GM19043 (cell line): ENCODE measurements around the gene FOXE3.

Experiments used
- ATAC-seq: cut with Tn5 transposase; IDR thresholded peaks from one replicate; pipeline ENCODE4 v1.9.1; 2021; ENCODE audit warnings: low read depth; ENCODE audit not compliant: unreplicated experiment

The FOXE3 gene

GRCh38 chr1:47403321-47403910 lies 12.7 kb upstream of the FOXE3 start:
- ATAC-seq, result no peak

- ATAC-seq, result no peak
Measured at GRCh38 chr1:47405697-47406096, 10.4 kb upstream of the FOXE3 start.

- no peak for ATAC-seq
Measured at GRCh38 chr1:47406966-47407365, 9.1 kb upstream of the FOXE3 start.

GRCh38 chr1:47407481-47407880 lies 8.6 kb upstream of the FOXE3 start:
- ATAC-seq, result no peak

GRCh38 chr1:47409311-47410067 lies 6.6 kb upstream of the FOXE3 start:
- no peak for ATAC-seq

- ATAC-seq, result no peak
Measured at GRCh38 chr1:47410068-47410455, 6.0 kb upstream of the FOXE3 start.

- no peak for ATAC-seq
Measured at GRCh38 chr1:47411436-47411835, 4.6 kb upstream of the FOXE3 start.

GRCh38 chr1:47412437-47412836 lies 3.6 kb upstream of the FOXE3 start:
- ATAC-seq, result no peak

GRCh38 chr1:47416319-47417169 lies 459 bp downstream of the FOXE3 start:
- no peak for ATAC-seq

- no peak for ATAC-seq
Measured at GRCh38 chr1:47417170-47418044, 1.3 kb downstream of the FOXE3 start.

GRCh38 chr1:47418122-47418521 lies 2.0 kb downstream of the FOXE3 start:
- ATAC-seq, result no peak

GRCh38 chr1:47418681-47419325 lies 2.7 kb downstream of the FOXE3 start:
- no peak for ATAC-seq

- no peak for ATAC-seq
Measured at GRCh38 chr1:47420547-47420946, 4.5 kb downstream of the FOXE3 start.

- no peak for ATAC-seq
Measured at GRCh38 chr1:47423872-47424271, 7.8 kb downstream of the FOXE3 start.

- ATAC-seq, result no peak
Measured at GRCh38 chr1:47424336-47424982, 8.4 kb downstream of the FOXE3 start.

- no peak for ATAC-seq
Measured at GRCh38 chr1:47431534-47431933, 15.4 kb downstream of the FOXE3 start.

- peak; percentile 43 for ATAC-seq
Measured at GRCh38 chr1:47432071-47433036, 16.3 kb downstream of the FOXE3 start.

- ATAC-seq, result no peak
Measured at GRCh38 chr1:47433037-47433421, 16.9 kb downstream of the FOXE3 start.
